GM12874 (cell line): ENCODE results near the gene LAMA3.

Source experiments
- CTCF ChIP-seq: IDR thresholded peaks from 2 replicates; pipeline ENCODE4 v1.5.1; 2011; ENCODE audit warnings: low read depth, mild to moderate bottlenecking, control low read depth, low read length, moderate library complexity; ENCODE audit not compliant: insufficient read depth

Gene LAMA3

GRCh38 chr18:23833714-23834113 lies 144.5 kb downstream of the LAMA3 start:
- no peak for TF ChIP-seq CTCF

- no peak for TF ChIP-seq CTCF
Observed at GRCh38 chr18:23835091-23835490, 145.8 kb downstream of the LAMA3 start.

GRCh38 chr18:23835506-23835905 lies 146.3 kb downstream of the LAMA3 start:
- no peak for TF ChIP-seq CTCF

- no peak for TF ChIP-seq CTCF
Observed at GRCh38 chr18:23837591-23837990, 148.3 kb downstream of the LAMA3 start.

- no peak for TF ChIP-seq CTCF
Observed at GRCh38 chr18:23838233-23838632, 149.0 kb downstream of the LAMA3 start.

GRCh38 chr18:23838801-23839366 lies 149.6 kb downstream of the LAMA3 start:
- no peak for TF ChIP-seq CTCF

GRCh38 chr18:23842305-23842704 lies 153.1 kb downstream of the LAMA3 start:
- no peak for TF ChIP-seq CTCF
